Panc1 (cell line): ENCODE measurements around the gene MRGPRE. TPM values are rescaled to one million over a fixed set of nuclear protein-coding genes. Genes with fewer than 3 reads are reported as not detected.

Experiments
- ATAC-seq: fragments of 200-7000 bp; cut with Tn5 transposase; 2 replicates; pipeline ENCODE4 v1.9.1; 2020; ENCODE audit warnings: mild to moderate bottlenecking, moderate library complexity
- BruUV-seq: library from RNA; stranded (reverse); fragments of 400-500 nt; replicated peaks from 2 replicates; lab custom pipeline; 2021; lab: Mats Ljungman, UMichigan
- CTCF ChIA-PET: fragments of 300-600 bp; sonication (Branson Sonifier 250); formaldehyde crosslinking; loops from one replicate; lab custom pipeline; 2022; ENCODE audit warnings: antibody characterized with exemption; lab: Charles Lee
- POLR2A ChIA-PET: fragments of 300-600 bp; sonication (Branson Sonifier 250); formaldehyde crosslinking; loops from one replicate; lab custom pipeline; 2022; ENCODE audit warnings: antibody characterized with exemption; lab: Charles Lee
- DNase-seq: peaks from one replicate; pipeline ENCODE4 v3.0.0-alpha.2; 2010; ENCODE audit warnings: low read depth, low spot score
- H3K27ac ChIP-seq: 2 replicates; pipeline ENCODE4 v1.5.1; 2011; ENCODE audit warnings: mild to moderate bottlenecking, low read length, inconsistent platforms
- H3K27me3 ChIP-seq: fragments of 200-500 bp; sonication (Bioruptor generic); 2 replicates; pipeline ENCODE4 v1.6.0; 2014; ENCODE audit warnings: low read length, inconsistent platforms; ENCODE audit not compliant: control insufficient read depth, insufficient read depth
- H3K36me3 ChIP-seq: fragments of 200-500 bp; sonication (Bioruptor generic); 2 replicates; pipeline ENCODE4 v1.5.1; 2014; ENCODE audit warnings: inconsistent platforms, mild to moderate bottlenecking, low read length, moderate library complexity; ENCODE audit not compliant: control insufficient read depth, insufficient read depth
- H3K4me1 ChIP-seq: 2 replicates; pipeline ENCODE4 v1.5.1; 2011; ENCODE audit warnings: inconsistent platforms, mild to moderate bottlenecking, low read length, moderate library complexity; ENCODE audit not compliant: control insufficient read depth, insufficient read depth
- H3K4me3 ChIP-seq, 2 experiments: 2 replicates each; pipeline ENCODE4 v1.5.1; 2011 to 2012; ENCODE audit warnings: low read depth in 2 of 2, low read length in 2 of 2, mild to moderate bottlenecking in 2 of 2, inconsistent platforms in 1 of 2, moderate library complexity in 1 of 2
- H3K9me3 ChIP-seq: fragments of 200-500 bp; sonication (Bioruptor generic); 2 replicates; pipeline ENCODE4 v1.5.1; 2014; ENCODE audit warnings: low read depth, mild to moderate bottlenecking, inconsistent platforms, low read length, moderate library complexity; ENCODE audit not compliant: control insufficient read depth, insufficient read depth
- CTCF ChIP-seq: fragments of 450-650 bp; IDR thresholded peaks from 2 replicates; pipeline ENCODE4 v1.5.1; 2017; ENCODE audit warnings: mild to moderate bottlenecking
- POLR2AphosphoS5 ChIP-seq: IDR thresholded peaks from 2 replicates; pipeline ENCODE4 v1.6.1; 2012; ENCODE audit warnings: mild to moderate bottlenecking, low read depth, low read length, moderate library complexity
- REST ChIP-seq, 2 experiments: IDR thresholded peaks; 2 replicates each; pipeline ENCODE4 v1.6.1; 2011 to 2012; ENCODE audit warnings: low read depth in 2 of 2, control low read depth in 1 of 2, low read length in 1 of 2, mild to moderate bottlenecking in 1 of 2, moderate library complexity in 1 of 2; ENCODE audit not compliant: insufficient read depth in 1 of 2
- SIN3A ChIP-seq: IDR thresholded peaks from 2 replicates; pipeline ENCODE4 v1.6.1; 2012; ENCODE audit warnings: low read depth, mild to moderate bottlenecking, low read length, moderate library complexity, borderline replicate concordance; ENCODE audit not compliant: insufficient read depth
- TCF7L2 ChIP-seq: IDR thresholded peaks from 2 replicates; pipeline ENCODE4 v1.6.1; 2011; ENCODE audit warnings: mild to moderate bottlenecking, low read depth, low read length, inconsistent platforms
- in situ Hi-C: cut with HindIII; loops from 2 replicates; pipeline ENCODE4 v1.10.0; 2016; ENCODE audit warnings: low sequenced_read_pairs, low pct_unique_long_range_greater_than_20kb
- intact Hi-C: fragments of 100-400 bp; cut with micrococcal nuclease; formaldehyde crosslinking; loops from one replicate; pipeline ENCODE4 v1.10.0; 2022; ENCODE audit not compliant: unreplicated experiment
- total RNA-seq: library from RNA; stranded (reverse); gene quantifications from one replicate; pipeline ENCODE4 v1.2.1, GENCODE V29; 2021; ENCODE audit not compliant: unreplicated experiment

MRGPRE gene
- total RNA-seq, 1 experiment from 2014 or later: 0.13 TPM

- H3K27me3 ChIP-seq: no peaks in the 10 kb centered on the region
- intact Hi-C loops: no loop called here
- DNase-seq: no peak
- no peaks in the 10 kb centered on the region for H3K36me3 ChIP-seq
- POLR2A ChIA-PET: no interaction called here
- no peak for ATAC-seq
- CTCF ChIA-PET: no interaction called here
- H3K9me3 ChIP-seq: no peaks in the 10 kb centered on the region
- no TSS peak for BruUV-seq
- TF ChIP-seq TCF7L2 (no peak), CTCF (no peak), SIN3A (no peak), POLR2AphosphoS5 (no peak), REST (IDR thresholded peaks at IDR 0.05; ENCODE audit: insufficient read depth in 1 of 2, low read depth in 2 of 2, low read length in 1 of 2) (no peak)
- H3K27ac ChIP-seq: no peak overlapping the region
- H3K4me1 ChIP-seq: no peaks in the 10 kb centered on the region
- no peak overlapping the region for H3K4me3 ChIP-seq
- in situ Hi-C loops: no loop called here
Measured at GRCh38 chr11:3184732-3185347, 47.4 kb downstream of the MRGPRE start.

GRCh38 chr11:3183523-3183922 is 48.7 kb downstream of the MRGPRE start:
- no peak overlapping the region for H3K27ac ChIP-seq
- H3K4me1 ChIP-seq: no peaks in the 10 kb centered on the region
- in situ Hi-C loops (no loop called here), intact Hi-C loops (no loop called here)
- no peak for DNase-seq
- H3K36me3 ChIP-seq: no peaks in the 10 kb centered on the region
- no peaks in the 10 kb centered on the region for H3K27me3 ChIP-seq
- ATAC-seq: no peak
- TF ChIP-seq POLR2AphosphoS5 (no peak), REST (IDR thresholded peaks at IDR 0.05; ENCODE audit: insufficient read depth in 1 of 2, low read depth in 2 of 2, low read length in 1 of 2) (no peak), CTCF (no peak)
- CTCF ChIA-PET: no interaction called here
- H3K4me3 ChIP-seq: no peak overlapping the region
- POLR2A ChIA-PET: no interaction called here
- no TSS peak for BruUV-seq
- no peaks in the 10 kb centered on the region for H3K9me3 ChIP-seq
